SU-DHL-6 (cell line): ENCODE results near the gene YTHDC1.

ENCODE experiments used
- H2AFZ ChIP-seq: fragments of 200-600 bp; sonication (generic); 2 replicates; pipeline ENCODE4 v1.6.1; 2014; ENCODE audit warnings: low read depth, mild to moderate bottlenecking, moderate library complexity, mixed read lengths, antibody characterized with exemption, low read length; ENCODE audit not compliant: severe bottlenecking
- H3F3A ChIP-seq: fragments of 200-600 bp; shearing (Covaris generic); 2 replicates; pipeline ENCODE4 v1.6.0; 2016; ENCODE audit warnings: antibody characterized with exemption, mild to moderate bottlenecking; ENCODE audit not compliant: insufficient read depth
- H3K27ac ChIP-seq: fragments of 200-600 bp; sonication (generic); 2 replicates; pipeline ENCODE4 v1.5.1; 2016; ENCODE audit warnings: low read depth, mild to moderate bottlenecking, low read length, moderate library complexity, mixed read lengths
- H3K27me3 ChIP-seq: fragments of 200-600 bp; sonication (generic), shearing (Covaris generic); 2 replicates; pipeline ENCODE4 v1.6.0; 2014; ENCODE audit warnings: mild to moderate bottlenecking, low read length
- H3K36me3 ChIP-seq: fragments of 200-600 bp; sonication (generic); 2 replicates; pipeline ENCODE4 v1.6.1; 2014; ENCODE audit warnings: mild to moderate bottlenecking, low read length, mixed read lengths
- H3K4me2 ChIP-seq: fragments of 300-600, 200-600 bp; shearing (Covaris generic), sonication (generic); 2 replicates; pipeline ENCODE4 v1.6.0; 2014; ENCODE audit warnings: low read length, low read depth, mild to moderate bottlenecking; ENCODE audit not compliant: poor library complexity, severe bottlenecking
- H3K4me3 ChIP-seq: fragments of 200-600 bp; sonication (generic); 2 replicates; pipeline ENCODE4 v1.5.1; 2014; ENCODE audit warnings: antibody characterized with exemption, low read length, mild to moderate bottlenecking, mixed read lengths; ENCODE audit not compliant: insufficient read depth, poor library complexity, severe bottlenecking
- H3K79me2 ChIP-seq: fragments of 200-600 bp; sonication (generic); 2 replicates; pipeline ENCODE4 v1.6.1; 2014; ENCODE audit warnings: mild to moderate bottlenecking, low read length, moderate library complexity; ENCODE audit not compliant: insufficient read depth
- H3K9ac ChIP-seq: fragments of 200-600 bp; sonication (generic); 2 replicates; pipeline ENCODE4 v1.7.0; 2014; ENCODE audit warnings: mild to moderate bottlenecking, low read length
- H3K9me2 ChIP-seq: fragments of 200-600 bp; sonication (generic); replicated peaks from 2 replicates; pipeline ENCODE4 v1.6.1; 2014; ENCODE audit warnings: low read length; ENCODE audit not compliant: insufficient read depth
- H3K9me3 ChIP-seq: fragments of 200-600 bp; sonication (generic); 2 replicates; pipeline ENCODE4 v1.6.1; 2014; ENCODE audit warnings: low read length, mixed read lengths; ENCODE audit not compliant: insufficient read depth
- H4K20me1 ChIP-seq: fragments of 200-600 bp; sonication (generic); 2 replicates; pipeline ENCODE4 v1.6.1; 2014; ENCODE audit warnings: low read depth, mild to moderate bottlenecking, antibody characterized with exemption, low read length, moderate library complexity, mixed read lengths
- EZH2phosphoT487 ChIP-seq: fragments of 200-600 bp; sonication (generic), shearing (Covaris generic); conservative IDR thresholded peaks from 2 replicates; pipeline ENCODE4 v1.6.1; 2018; ENCODE audit warnings: mild to moderate bottlenecking, antibody characterized with exemption, low read length, moderate library complexity, mixed read lengths
- TF ChIP-seq, protein P1 (sequence below): fragments of 200-600 bp; sonication (generic); IDR thresholded peaks from one replicate; pipeline ENCODE4 v1.5.1; 2017; ENCODE audit warnings: antibody characterized with exemption, mild to moderate bottlenecking, low read length, moderate library complexity; ENCODE audit not compliant: insufficient read depth, poor library complexity, severe bottlenecking

Gene YTHDC1

GRCh38 chr4:68264875-68265565 is 84.9 kb downstream of the YTHDC1 start:
- Histone ChIP-seq H3K27ac (no peak overlapping the region), H3K9ac (no peak overlapping the region), H3K9me2 (no peaks in the 10 kb centered on the region), H3K79me2 (no peaks in the 10 kb centered on the region), H3F3A (no peaks in the 10 kb centered on the region), H3K4me2 (no peak overlapping the region), H4K20me1 (no peaks in the 10 kb centered on the region), H3K4me3 (no peak overlapping the region), H2AFZ (no peak overlapping the region), H3K36me3 (no peaks in the 10 kb centered on the region), H3K27me3 (no peaks in the 10 kb centered on the region), H3K9me3 (no peaks in the 10 kb centered on the region)
- TF ChIP-seq, protein P1, sequence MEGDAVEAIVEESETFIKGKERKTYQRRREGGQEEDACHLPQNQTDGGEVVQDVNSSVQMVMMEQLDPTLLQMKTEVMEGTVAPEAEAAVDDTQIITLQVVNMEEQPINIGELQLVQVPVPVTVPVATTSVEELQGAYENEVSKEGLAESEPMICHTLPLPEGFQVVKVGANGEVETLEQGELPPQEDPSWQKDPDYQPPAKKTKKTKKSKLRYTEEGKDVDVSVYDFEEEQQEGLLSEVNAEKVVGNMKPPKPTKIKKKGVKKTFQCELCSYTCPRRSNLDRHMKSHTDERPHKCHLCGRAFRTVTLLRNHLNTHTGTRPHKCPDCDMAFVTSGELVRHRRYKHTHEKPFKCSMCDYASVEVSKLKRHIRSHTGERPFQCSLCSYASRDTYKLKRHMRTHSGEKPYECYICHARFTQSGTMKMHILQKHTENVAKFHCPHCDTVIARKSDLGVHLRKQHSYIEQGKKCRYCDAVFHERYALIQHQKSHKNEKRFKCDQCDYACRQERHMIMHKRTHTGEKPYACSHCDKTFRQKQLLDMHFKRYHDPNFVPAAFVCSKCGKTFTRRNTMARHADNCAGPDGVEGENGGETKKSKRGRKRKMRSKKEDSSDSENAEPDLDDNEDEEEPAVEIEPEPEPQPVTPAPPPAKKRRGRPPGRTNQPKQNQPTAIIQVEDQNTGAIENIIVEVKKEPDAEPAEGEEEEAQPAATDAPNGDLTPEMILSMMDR = no peak
- TF ChIP-seq EZH2phosphoT487 = no peak
